Right lobe of liver (tissue), 4 donors: ENCODE data around the gene GRIA3.

ENCODE experiments used
- POLR2A ChIP-seq: fragments of 450-650 bp; IDR thresholded peaks from one replicate; pipeline ENCODE4 v1.6.1; 2017; ENCODE audit warnings: antibody characterized with exemption, mild to moderate bottlenecking
- TF ChIP-seq, protein P1 (sequence below), 4 donors: fragments of 200-600 bp in 3 of 4; fragments of 450-650 bp in 1 of 4; IDR thresholded peaks; one replicate each; pipeline versions ENCODE4 v1.5.1 to v1.8.0; 2016 to 2022; ENCODE audit warnings: antibody characterized with exemption in 4 of 4, mild to moderate bottlenecking in 2 of 4
- donor health status: DM: no; HTN: no; CAD: no.
- donor health status: DM: no; HTN: no; CAD: no.
- donor health status: DM: no; HTN: yes; CAD: no.

DNA sequence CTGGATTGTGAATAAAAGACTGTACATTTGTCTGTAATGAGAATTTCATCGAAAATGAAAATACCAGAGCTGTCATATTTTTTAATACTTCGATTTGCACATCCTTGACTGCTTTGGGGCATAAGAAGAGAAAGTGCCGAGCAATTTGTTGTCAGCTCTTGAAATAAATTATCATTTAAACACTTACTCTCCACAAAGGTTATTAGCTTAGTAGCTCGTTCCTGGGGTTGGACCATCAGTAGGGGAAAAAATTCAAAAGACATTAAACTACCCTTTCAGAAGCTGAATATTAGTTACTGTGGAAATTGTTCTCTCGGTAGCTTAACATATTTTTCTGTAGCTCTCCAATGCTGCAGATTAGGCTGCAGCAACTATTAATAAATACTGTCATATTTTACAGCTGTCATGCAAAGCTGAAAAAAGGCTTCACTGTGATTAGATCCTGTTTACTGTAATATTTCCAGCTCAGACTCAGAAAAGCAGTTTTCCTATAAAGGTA is 76.9 kb downstream of the GRIA3 start:
- TF ChIP-seq, protein P1, sequence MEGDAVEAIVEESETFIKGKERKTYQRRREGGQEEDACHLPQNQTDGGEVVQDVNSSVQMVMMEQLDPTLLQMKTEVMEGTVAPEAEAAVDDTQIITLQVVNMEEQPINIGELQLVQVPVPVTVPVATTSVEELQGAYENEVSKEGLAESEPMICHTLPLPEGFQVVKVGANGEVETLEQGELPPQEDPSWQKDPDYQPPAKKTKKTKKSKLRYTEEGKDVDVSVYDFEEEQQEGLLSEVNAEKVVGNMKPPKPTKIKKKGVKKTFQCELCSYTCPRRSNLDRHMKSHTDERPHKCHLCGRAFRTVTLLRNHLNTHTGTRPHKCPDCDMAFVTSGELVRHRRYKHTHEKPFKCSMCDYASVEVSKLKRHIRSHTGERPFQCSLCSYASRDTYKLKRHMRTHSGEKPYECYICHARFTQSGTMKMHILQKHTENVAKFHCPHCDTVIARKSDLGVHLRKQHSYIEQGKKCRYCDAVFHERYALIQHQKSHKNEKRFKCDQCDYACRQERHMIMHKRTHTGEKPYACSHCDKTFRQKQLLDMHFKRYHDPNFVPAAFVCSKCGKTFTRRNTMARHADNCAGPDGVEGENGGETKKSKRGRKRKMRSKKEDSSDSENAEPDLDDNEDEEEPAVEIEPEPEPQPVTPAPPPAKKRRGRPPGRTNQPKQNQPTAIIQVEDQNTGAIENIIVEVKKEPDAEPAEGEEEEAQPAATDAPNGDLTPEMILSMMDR (IDR thresholded peaks at IDR 0.05), result no peak
- no peak for TF ChIP-seq POLR2A
